Posterior vena cava (tissue), 2 donors: ENCODE results near the gene SMIM35. TPM values are rescaled to one million over a fixed set of nuclear protein-coding genes. Genes with fewer than 3 reads are reported as not detected.

Experiments
- DNase-seq: peaks from one replicate; pipeline ENCODE4 v3.0.0-alpha.2; 2020; ENCODE audit warnings: low spot score
- intact Hi-C, 2 donors: fragments of 100-400 bp; cut with DNase I; formaldehyde crosslinking; loops; one replicate each; pipeline versions ENCODE4 v1.14.1 to v1.14.2; 2022 to 2023
- total RNA-seq, 2 donors: library from RNA; stranded (reverse); fragmentation: NEBNext Ultra II Directional; extraction: Animal tissue kit (Norgen Biotek cat#: 25700); gene quantifications; one replicate each; pipeline ENCODE4 v1.2.1, GENCODE V29; 2021
- donor health status: DM: yes; HTN: yes; CAD: no.
- donor health status: DM: yes; HTN: yes; CAD: no.

Gene SMIM35
- total RNA-seq, 2 donors from 2014 or later: not detected

GRCh38 chr11:118048472-118049370 is 38.0 kb downstream of the SMIM35 start:
- peak; percentile 42 for DNase-seq
- intact Hi-C loops: no loop called here

DNA sequence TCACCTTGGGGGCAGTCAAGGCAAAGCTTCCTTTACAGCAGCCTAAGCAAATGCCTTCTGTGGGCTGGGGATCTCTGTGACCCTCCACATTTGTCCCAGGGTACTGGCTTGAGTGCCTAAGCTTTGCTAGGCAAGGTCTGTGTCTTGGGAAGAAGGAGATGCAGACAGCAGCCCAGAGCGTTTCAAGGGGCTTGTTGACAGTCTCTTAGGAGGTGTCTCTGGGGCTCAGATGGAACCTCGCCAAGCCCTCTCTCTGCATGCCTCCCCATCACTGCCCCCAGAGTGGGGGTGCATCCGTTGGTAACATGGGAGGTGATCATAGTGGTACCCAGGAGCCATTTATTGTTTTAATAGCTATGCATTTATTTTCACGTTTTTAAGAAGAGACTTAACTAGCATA is 39.0 kb downstream of the SMIM35 start:
- peak; percentile 55 for DNase-seq
- intact Hi-C loops: no loop called here

- intact Hi-C loops: no loop called here
- peak; percentile 34 for DNase-seq
Measured at GRCh38 chr11:118046964-118047700, 39.6 kb downstream of the SMIM35 start.

DNA sequence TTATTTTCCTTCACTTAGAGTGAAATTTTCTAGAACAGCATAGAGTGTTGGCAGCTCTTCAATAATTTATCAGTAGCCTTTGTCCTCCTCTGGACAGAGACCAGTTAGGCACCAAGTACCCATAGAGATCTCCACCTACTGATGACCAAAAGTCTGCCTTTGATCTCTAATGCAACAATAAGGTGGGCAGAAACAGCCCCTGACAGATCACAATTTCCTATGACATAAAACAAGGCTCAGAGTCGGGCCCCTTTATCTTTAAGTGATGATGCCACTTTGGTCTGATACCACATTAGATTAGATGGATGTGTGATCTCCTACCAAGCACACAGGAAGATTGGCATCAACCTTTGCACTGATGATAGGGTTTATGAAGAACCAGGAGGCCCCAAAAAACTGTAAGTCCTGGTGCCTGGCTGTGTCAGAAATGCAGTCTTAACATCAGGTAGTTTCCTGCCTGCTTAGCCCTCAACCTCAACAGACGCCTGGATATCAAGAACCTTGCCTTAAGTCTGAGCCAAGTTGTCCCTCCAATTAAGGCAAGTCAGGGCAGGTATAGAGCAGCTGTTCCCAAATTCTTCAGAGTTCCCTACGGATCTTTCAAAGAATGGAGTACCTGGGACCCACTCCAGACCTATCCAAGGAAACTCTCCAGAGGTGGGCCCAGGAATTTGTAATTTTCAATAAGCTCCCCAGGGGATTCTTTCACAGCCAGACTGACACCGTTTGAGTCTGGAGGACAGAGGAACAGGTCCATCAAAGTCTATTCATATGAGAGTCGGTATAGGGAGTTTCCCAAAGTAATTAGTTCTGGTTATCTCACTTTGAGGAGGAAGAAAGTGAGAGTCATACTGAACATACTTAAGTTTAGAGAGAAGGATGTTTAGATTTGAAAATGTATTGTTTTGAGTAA is 40.5 kb downstream of the SMIM35 start:
- intact Hi-C loops: no loop called here
- DNase-seq: no peak

GRCh38 chr11:118045191-118045590 is 41.6 kb downstream of the SMIM35 start:
- intact Hi-C loops: no loop called here

DNA sequence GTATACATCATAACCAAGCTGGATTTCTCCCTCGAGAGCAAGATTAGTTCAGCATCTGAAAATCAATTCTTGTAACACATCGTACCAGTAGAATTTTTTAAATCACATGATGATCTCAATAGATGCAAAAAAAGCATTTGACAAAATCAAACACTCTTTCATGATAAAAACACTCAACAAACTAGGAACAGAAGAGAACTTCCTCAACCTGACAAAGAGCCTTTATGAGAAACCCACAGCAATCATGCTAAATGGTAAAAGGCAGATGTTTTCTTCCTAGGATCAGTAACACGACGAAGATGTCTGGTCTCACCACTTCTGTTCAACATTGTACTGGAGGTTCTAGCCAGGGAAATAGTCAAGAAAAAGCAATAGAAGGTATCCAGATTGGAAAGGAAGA is 44.0 kb downstream of the SMIM35 start:
- DNase-seq: no peak
- intact Hi-C loops: no loop called here

More at GRCh38 chr11:118045191-118045590, 41.6 kb downstream of the SMIM35 start:
- no peak for DNase-seq

DNA sequence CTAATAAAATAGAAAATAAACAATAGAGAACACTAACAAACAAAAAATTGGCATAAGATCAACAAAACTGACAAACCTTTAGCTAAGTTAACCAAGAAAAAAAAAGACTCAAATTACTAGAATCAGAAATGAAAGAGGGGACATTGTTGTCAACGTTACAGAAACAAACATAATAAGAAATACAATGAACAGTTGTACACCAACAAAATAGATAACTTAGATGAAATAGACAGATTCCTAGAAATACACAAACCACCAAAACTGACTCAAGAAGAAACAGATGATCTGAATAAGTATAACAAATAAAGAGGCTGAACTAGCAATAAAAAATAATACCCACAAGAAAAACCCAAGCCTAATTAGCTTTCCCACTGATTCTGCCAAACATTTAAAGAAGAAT is 44.6 kb downstream of the SMIM35 start:
- intact Hi-C loops: no loop called here
- DNase-seq: no peak

GRCh38 chr11:118033443-118033842 is 53.3 kb downstream of the SMIM35 start:
- no peak for DNase-seq
- intact Hi-C loops: no loop called here

DNA sequence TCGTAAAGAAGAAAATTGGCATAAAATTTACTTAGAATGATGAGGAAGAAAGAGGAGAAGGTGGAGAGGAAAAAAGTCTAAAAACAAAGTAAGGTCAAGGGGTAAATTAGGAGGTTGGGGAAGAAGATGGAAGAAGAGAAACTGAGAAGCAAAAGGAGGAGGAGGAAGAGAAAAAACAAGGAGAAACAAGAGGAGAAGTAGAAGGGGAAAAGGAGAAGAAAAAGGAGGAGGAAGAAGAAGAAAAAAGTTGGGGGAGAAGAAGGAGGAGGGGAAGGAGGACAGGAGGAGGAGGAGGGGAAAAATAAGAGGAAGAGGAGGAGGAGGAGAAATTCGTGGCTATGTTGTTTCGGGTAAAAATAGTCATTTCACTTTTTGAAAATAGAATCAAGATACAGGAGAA is 58.1 kb downstream of the SMIM35 start:
- intact Hi-C loops: no loop called here
- no peak for DNase-seq

DNA sequence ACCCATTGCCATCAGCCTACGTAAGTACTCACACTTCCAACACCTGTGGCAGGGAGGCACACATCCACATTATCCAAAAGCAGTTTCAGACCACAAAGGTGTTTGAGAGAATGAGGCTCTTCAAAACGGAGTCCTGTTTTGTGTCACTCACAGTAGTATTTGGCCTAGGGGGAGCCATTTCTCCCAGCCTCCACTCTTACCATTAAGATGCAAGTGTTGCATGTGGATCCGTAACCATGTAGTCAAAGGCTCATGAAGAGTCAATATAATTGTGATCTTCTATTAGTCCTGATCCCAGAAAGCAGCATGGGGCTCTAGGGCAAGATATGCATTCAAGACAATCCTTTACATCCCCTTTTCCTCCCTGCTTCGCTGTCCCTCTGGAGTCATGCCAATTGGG is 59.1 kb downstream of the SMIM35 start:
- intact Hi-C loops: no loop called here
- DNase-seq: no peak

- intact Hi-C loops: no loop called here
- no peak for DNase-seq
Measured at GRCh38 chr11:118021146-118021545, 65.6 kb downstream of the SMIM35 start.

DNA sequence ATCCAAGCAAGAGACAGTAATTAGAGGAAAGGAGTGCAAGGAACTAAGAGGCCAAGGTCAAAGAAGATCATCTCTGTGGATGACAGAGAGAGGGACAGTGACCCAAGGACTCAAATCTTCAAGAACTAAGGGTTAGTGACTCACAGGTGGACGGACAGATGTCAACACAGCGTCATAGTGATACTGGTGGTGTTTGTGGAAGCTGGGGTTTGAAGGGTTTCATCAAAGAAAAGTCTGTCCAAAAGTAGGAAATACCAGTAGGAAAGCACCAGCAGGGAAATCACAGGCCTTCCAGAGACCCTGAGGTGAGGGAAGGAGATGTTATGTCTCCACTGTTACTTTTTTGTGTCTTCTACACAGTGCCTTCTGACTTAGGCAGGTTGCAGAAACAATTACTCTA is 68.4 kb downstream of the SMIM35 start:
- DNase-seq: no peak
- intact Hi-C loops: no loop called here

DNA sequence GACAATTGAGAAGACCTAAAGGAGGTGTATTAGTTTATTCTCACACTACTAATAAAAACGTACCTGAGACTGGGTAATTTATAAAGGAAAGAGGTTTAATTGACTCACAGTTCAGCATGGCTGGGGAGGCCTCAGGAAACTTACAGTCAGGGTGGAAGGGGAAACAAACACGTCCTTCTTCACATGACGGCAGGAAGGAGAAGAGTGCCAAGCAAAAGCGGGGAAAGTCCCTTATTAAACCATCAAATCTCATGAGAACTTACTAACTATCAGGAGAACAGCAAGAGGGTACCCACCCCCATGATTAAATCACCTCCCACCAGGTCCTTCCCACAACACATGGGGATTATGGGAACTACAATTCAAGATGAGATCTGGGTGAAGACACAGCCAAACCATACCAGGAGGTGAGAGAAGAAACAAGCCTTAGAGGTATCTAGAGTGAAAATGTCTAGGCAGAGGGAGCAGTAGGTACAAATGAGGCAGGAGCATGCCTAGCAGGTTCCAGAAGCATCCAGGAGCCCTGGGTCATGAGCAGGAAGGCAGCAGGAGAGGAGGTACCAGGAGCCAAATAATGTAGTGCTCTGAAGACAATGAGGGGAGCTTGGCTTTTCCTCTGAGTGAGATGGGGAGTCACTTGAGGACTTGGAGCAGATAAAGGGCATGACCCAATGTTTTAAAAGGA is 69.0 kb downstream of the SMIM35 start:
- DNase-seq: no peak

DNA sequence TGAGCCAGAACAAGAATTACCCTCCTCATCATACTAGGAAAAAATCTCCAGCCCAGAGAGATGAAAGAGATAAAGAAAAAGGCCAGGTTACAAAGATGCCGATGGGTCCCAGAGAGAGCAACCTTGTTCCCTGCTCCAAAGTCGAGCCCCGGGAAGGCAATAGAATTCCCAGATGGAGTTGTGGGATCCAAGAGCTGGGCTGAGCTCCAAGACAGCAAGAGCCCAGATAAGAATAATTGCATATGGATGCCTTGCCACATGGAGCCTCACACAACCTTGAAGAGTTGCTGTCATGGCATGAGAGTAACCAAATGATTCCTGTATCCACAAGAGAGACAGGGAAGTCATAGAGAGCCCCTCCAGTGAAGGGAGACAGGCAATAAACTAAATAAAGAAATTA is 69.7 kb downstream of the SMIM35 start:
- DNase-seq: no peak
- intact Hi-C loops: no loop called here

More for the DNA sequence above, 69.0 kb downstream of the SMIM35 start:
- intact Hi-C loops: no loop called here

DNA sequence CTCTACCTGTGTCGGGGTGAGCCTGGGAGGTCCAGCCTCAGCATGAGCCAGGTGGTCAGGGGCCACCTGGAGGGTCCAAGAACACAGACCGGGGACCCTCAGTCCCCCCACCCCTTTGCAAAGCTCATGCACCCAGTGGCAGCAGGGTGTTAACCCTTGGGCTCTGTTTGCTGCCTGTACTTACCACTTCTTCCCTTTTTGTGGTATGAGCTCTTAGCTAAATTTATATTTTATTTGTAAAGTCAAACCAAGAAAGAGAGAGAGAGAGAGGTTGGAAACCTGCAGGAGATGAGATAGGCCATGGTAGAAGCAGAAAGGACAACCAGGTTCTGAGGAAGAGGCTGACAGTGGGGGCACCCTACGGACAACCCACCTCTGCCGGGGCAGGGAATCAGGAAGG is 70.7 kb downstream of the SMIM35 start:
- intact Hi-C loops: no loop called here
- no peak for DNase-seq

DNA sequence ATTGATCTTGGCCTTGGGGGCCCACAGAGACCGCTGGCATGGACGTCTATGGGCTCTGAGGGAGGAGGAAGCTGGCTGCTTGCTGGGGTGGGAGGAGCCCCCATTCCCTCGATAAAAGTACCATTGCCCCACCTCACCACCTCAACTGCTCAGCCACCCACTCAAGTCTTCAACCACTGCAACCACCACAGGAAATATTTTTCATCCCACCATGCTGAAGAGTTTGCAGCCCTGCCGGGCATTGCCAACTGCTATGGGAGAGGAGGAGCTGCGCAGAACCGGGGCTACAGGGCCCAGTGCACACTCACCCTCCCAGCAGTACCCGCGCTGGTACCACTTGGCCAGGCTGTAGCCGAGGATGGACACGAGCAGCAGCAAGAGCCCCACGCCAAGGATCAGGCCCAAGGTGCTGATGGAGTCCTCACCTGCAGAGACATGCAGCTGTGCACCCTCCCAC is 71.3 kb downstream of the SMIM35 start:
- DNase-seq: no peak
- intact Hi-C loops: no loop called here

GRCh38 chr11:118014022-118014421 is 72.7 kb downstream of the SMIM35 start:
- no peak for DNase-seq
- intact Hi-C loops: no loop called here

DNA sequence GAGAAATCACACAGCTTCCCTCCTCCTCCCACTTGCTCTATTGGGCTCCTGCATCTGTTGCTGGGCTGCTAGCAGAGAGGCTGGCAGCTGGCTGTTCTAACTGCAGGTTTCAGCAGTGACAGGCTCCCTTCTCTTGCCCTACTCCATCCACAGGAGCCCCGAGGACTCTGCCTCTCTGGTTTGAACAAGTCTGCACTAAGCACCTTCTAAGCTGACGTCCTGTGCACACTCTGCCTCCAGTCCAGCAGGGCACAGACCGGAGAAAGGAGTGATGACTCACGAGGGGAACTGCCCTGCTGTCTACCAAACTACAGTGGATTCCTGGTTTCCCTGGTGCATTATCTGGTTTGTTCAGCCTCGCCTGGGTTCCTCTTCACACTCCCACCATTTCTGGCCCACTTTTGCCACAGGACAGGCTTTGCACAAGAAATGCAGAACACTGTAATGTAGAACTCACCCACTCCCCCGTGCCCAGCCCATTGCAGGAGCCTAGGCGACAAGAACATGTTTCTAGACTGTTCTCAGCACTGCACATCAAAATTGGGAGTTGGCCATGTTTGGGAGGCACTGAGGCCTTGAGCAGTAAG is 74.6 kb downstream of the SMIM35 start:
- no peak for DNase-seq
- intact Hi-C loops: no loop called here
